ENCODE results near the gene GRK4.

The GRK4 gene

GRCh38 chr4:3007724-3008123 lies 44.4 kb downstream of the GRK4 start:
- DNase-seq (ENCODE audit: insufficient read length, low spot score) (no peak), FAIRE-seq (no peak)

- DNase-seq (ENCODE audit: insufficient read length, low spot score) (peak; percentile 22), FAIRE-seq (no peak)
Observed at GRCh38 chr4:3009422-3009821, 46.1 kb downstream of the GRK4 start.

GRCh38 chr4:3010577-3010976 lies 47.2 kb downstream of the GRK4 start:
- no peak for FAIRE-seq
- no peak for DNase-seq (ENCODE audit: insufficient read length, low spot score)

GRCh38 chr4:3010998-3011397 lies 47.6 kb downstream of the GRK4 start:
- no peak for FAIRE-seq
- no peak for DNase-seq (ENCODE audit: insufficient read length, low spot score)

- DNase-seq (ENCODE audit: insufficient read length, low spot score) (no peak), FAIRE-seq (no peak)
Observed at GRCh38 chr4:3011456-3012220, 48.3 kb downstream of the GRK4 start.

- no peak for DNase-seq (ENCODE audit: insufficient read length, low spot score)
- no peak for FAIRE-seq
Observed at GRCh38 chr4:3013323-3013722, 50.0 kb downstream of the GRK4 start.

GRCh38 chr4:3013839-3014350 lies 50.5 kb downstream of the GRK4 start:
- no peak for FAIRE-seq
- no peak for DNase-seq (ENCODE audit: insufficient read length, low spot score)

GRCh38 chr4:3016961-3017360 lies 53.6 kb downstream of the GRK4 start:
- FAIRE-seq, result no peak
- no peak for DNase-seq (ENCODE audit: insufficient read length, low spot score)

- DNase-seq (ENCODE audit: insufficient read length, low spot score) (no peak), FAIRE-seq (no peak)
Observed at GRCh38 chr4:3017504-3017903, 54.1 kb downstream of the GRK4 start.

GRCh38 chr4:3019145-3019846 lies 55.9 kb downstream of the GRK4 start:
- FAIRE-seq, result no peak
- no peak for DNase-seq (ENCODE audit: insufficient read length, low spot score)

- FAIRE-seq, result no peak
- no peak for DNase-seq (ENCODE audit: insufficient read length, low spot score)
Observed at GRCh38 chr4:3021127-3021526, 57.8 kb downstream of the GRK4 start.

GRCh38 chr4:3021627-3022026 lies 58.3 kb downstream of the GRK4 start:
- no peak for FAIRE-seq

GRCh38 chr4:3022112-3022511 lies 58.7 kb downstream of the GRK4 start:
- no peak for FAIRE-seq
- DNase-seq (ENCODE audit: insufficient read length, low spot score), result no peak

More at GRCh38 chr4:3021627-3022026, 58.3 kb downstream of the GRK4 start:
- no peak for DNase-seq (ENCODE audit: insufficient read length, low spot score)

- FAIRE-seq, result no peak
Observed at GRCh38 chr4:3022651-3023050, 59.3 kb downstream of the GRK4 start.

GRCh38 chr4:3025881-3026280 lies 62.5 kb downstream of the GRK4 start:
- no peak for DNase-seq (ENCODE audit: insufficient read length, low spot score)
- no peak for FAIRE-seq

More at GRCh38 chr4:3022651-3023050, 59.3 kb downstream of the GRK4 start:
- DNase-seq (ENCODE audit: insufficient read length, low spot score), result no peak

- DNase-seq (ENCODE audit: insufficient read length, low spot score), result no peak
- FAIRE-seq, result no peak
Observed at GRCh38 chr4:3026540-3026939, 63.2 kb downstream of the GRK4 start.

GRCh38 chr4:3029464-3029863 lies 66.1 kb downstream of the GRK4 start:
- no peak for FAIRE-seq
- DNase-seq (ENCODE audit: insufficient read length, low spot score), result no peak

GRCh38 chr4:3030566-3031356 lies 67.4 kb downstream of the GRK4 start:
- DNase-seq (ENCODE audit: insufficient read length, low spot score) (no peak), FAIRE-seq (no peak)

GRCh38 chr4:3031357-3032082 lies 68.1 kb downstream of the GRK4 start:
- DNase-seq (ENCODE audit: insufficient read length, low spot score), result no peak

GRCh38 chr4:3034231-3034630 lies 70.9 kb downstream of the GRK4 start:
- FAIRE-seq (no peak), DNase-seq (ENCODE audit: insufficient read length, low spot score) (no peak)

More at GRCh38 chr4:3031357-3032082, 68.1 kb downstream of the GRK4 start:
- no peak for FAIRE-seq
